ENCODE data around the gene EFHD1. TPM values are rescaled to one million over a fixed set of nuclear protein-coding genes. Genes with fewer than 3 reads are reported as not detected.

EFHD1 gene
- total and polyA plus RNA-seq, 2 of the 13 experiments (the other 11 are each of a cell fraction or from before 2014, with no cell fraction given): 0.09 TPM; not detected in 1

Small RNA genes lying within 50 kb of the gene (small RNA-seq; reads per million reads assigned to genes)
- gene RN7SL359P (ENCODE audit: insufficient read depth in 2 of 3, insufficient read length in 3 of 3, low read depth in 2 of 3, low replicate concordance in 1 of 3): 0 reads per million in 3 experiments

Other genes starting within 250 kb of the EFHD1 start
- gene ALPG, start 226.8 kb upstream of the EFHD1 start, total RNA-seq (2016; rRNA removed; fragmentation: Illumina TruSeq; extraction: Trizol): not detected in 2 replicates
- not detected in 2 replicates for gene ALPG, start 226.8 kb upstream of the EFHD1 start, polyA plus RNA-seq (2011; rRNA removed)
- gene ALPI, start 177.5 kb upstream of the EFHD1 start, total RNA-seq (2016; rRNA removed; fragmentation: Illumina TruSeq; extraction: Trizol): not detected in 2 replicates
- gene ALPI, start 177.5 kb upstream of the EFHD1 start, polyA plus RNA-seq (2011; rRNA removed): 0.03 TPM in 1 of 2 replicates, not detected in the other
- gene ECEL1, start 145.8 kb upstream of the EFHD1 start, total RNA-seq (2016; rRNA removed; fragmentation: Illumina TruSeq; extraction: Trizol): not detected in 2 replicates
- not detected in 2 replicates for gene ECEL1, start 145.8 kb upstream of the EFHD1 start, polyA plus RNA-seq (2011; rRNA removed)
- not detected in 2 replicates for gene PRSS56, start 113.2 kb upstream of the EFHD1 start, total RNA-seq (2016; rRNA removed; fragmentation: Illumina TruSeq; extraction: Trizol)
- gene PRSS56, start 113.2 kb upstream of the EFHD1 start, polyA plus RNA-seq (2011; rRNA removed): not detected in 2 replicates
- gene CHRND, start 107.4 kb upstream of the EFHD1 start, total RNA-seq (2016; rRNA removed; fragmentation: Illumina TruSeq; extraction: Trizol): 0.10 TPM in 1 of 2 replicates, not detected in the other
- 0.13 and 0.18 TPM in 2 replicates for gene CHRND, start 107.4 kb upstream of the EFHD1 start, polyA plus RNA-seq (2011; rRNA removed)
- gene CHRNG, start 93.9 kb upstream of the EFHD1 start, total RNA-seq (2016; rRNA removed; fragmentation: Illumina TruSeq; extraction: Trizol): not detected in 2 replicates
- not detected in 2 replicates for gene CHRNG, start 93.9 kb upstream of the EFHD1 start, polyA plus RNA-seq (2011; rRNA removed)
- 4.3 and 9.5 TPM in 2 replicates for gene TIGD1, start 83.0 kb upstream of the EFHD1 start, total RNA-seq (2016; rRNA removed; fragmentation: Illumina TruSeq; extraction: Trizol)
- gene TIGD1, start 83.0 kb upstream of the EFHD1 start, polyA plus RNA-seq (2011; rRNA removed): 3.5 and 4.1 TPM in 2 replicates
- 101 and 128 TPM in 2 replicates for gene EIF4E2, start 82.9 kb upstream of the EFHD1 start, total RNA-seq (2016; rRNA removed; fragmentation: Illumina TruSeq; extraction: Trizol)
- gene EIF4E2, start 82.9 kb upstream of the EFHD1 start, polyA plus RNA-seq (2011; rRNA removed): 25.0 and 30.3 TPM in 2 replicates
- gene GIGYF2, start 63.7 kb downstream of the EFHD1 start, total RNA-seq (2016; rRNA removed; fragmentation: Illumina TruSeq; extraction: Trizol): 73.5 and 83.4 TPM in 2 replicates
- gene GIGYF2, start 63.7 kb downstream of the EFHD1 start, polyA plus RNA-seq (2011; rRNA removed): 44.9 and 46.1 TPM in 2 replicates
- not detected in 2 replicates for gene KCNJ13, start 143.0 kb downstream of the EFHD1 start, total RNA-seq (2016; rRNA removed; fragmentation: Illumina TruSeq; extraction: Trizol)
- gene KCNJ13, start 143.0 kb downstream of the EFHD1 start, polyA plus RNA-seq (2011; rRNA removed): not detected in 2 replicates
- 48.5 and 86.1 TPM in 2 replicates for gene SNORC, start 236.7 kb downstream of the EFHD1 start, total RNA-seq (2016; rRNA removed; fragmentation: Illumina TruSeq; extraction: Trizol)
- gene SNORC, start 236.7 kb downstream of the EFHD1 start, polyA plus RNA-seq (2011; rRNA removed): 59.1 and 62.9 TPM in 2 replicates

Measured in HepG2 (cell line).